GM18507 (cell line): ENCODE data around the gene ELAVL3.
"Not testable (repeated sequence)": the region's sequence is repeated elsewhere in the genome, so short reads cannot be mapped to it uniquely, and the experiment has no call there.

Source experiments
- DNase-seq: peaks from one replicate; pipeline ENCODE4 v3.0.0; 2011; ENCODE audit warnings: low read depth; ENCODE audit not compliant: insufficient read length; ENCODE audit errors: extremely low spot score
- FAIRE-seq: peaks from 2 replicates; lab custom pipeline; 2011; peaks lifted over from hg19 to GRCh38; lab: Jason Lieb, UNC

ELAVL3 gene

DNA sequence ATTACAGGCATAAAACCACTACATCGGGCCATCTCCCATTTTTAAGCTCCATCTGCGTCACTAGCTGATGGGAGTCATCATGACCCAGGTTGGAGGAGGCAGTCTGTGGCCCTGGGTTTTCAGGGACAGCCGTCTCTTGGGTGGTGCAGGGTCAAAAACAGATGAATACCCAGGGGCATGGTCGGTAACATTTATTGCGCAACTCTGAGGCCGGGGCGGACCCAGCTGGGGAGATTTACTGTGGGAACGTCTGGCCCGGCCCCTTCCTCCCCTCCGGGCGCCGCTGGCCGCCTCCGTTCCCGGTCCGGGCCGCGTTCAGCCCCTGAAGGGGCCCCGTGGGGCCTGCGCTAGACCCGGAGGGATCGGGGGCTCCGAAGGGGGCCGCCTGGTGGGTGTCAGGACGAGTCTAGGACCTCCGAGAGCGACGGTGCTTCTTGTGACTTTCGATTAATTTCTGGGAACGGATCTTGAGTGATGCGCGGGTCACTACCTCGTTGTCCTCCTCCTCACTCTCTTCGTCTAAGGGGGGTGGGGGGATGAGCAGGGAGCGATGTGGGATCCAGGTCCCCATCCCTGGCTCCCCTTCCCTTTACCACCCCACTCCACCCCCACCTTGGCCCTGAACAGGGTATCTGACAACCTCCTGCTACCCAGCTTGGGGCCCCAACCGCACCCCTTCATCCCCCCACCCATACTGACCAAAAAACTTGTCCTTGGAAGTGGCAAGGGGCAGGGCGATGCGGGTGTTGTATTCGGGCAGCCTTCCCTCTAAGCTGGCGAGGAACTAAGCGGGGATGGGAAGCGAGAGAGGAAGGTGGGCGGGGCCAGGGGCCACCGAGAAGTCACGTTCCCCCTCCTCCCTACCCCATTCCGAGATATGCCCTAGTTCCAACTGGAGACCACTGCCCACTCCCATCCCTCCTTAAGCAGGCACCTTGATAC is 60.1 kb downstream of the ELAVL3 start:
- DNase-seq (no peak), FAIRE-seq (no peak)

DNA sequence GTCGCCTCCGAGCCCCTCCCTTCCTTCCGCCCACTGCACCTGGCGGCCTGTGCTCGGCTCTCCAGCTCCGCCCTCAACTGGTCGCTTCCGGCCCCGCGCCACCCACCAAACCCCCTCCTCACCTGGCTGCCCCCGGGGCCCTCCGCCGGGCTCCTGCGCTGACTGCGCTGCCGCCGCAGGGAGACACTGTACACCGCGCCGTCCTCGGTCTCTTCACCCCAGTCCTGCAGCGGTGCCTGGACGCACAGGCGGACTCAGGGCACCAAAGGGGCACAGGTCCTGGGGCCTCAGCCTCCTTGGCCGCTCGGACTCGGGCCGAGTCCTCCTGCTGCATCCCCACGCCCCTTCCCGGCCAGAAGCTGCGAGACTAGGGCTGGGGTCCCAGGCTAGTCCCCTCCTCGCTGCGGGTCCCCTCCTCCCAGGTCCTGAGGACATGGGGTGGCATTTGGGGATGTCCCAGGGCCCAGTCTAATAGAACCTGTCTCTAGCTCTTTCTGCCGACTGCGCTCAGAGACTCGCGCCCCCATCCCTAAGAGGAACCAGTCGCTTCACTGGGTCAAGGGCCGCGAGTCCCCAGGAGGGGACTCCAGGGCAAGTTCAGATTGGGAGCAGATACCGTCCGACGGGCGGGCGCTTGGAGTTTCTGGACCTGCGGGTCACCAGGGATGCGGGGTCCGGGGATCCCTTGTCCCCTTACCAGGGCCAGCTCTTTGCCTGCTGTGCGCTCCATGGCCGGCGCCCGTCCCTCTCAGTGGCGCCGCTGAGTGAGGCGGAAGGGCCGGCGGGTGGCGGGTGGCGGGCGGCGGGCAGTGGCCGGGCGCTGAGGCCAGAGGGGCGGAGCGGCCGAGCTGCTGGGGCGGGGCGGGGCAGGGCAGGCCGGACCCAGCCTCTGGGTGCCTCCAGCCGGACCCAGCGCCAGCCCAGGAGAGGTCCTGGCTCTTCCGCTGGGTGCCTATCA is 62.0 kb downstream of the ELAVL3 start, which contains the start of gene RGL3:
TSS of gene RGL3 (minus strand) at position 766 of the 958 bp plus-strand sequence. CDS start at position 730, 36 bp downstream.
- DNase-seq: no peak
- FAIRE-seq: no peak

DNA sequence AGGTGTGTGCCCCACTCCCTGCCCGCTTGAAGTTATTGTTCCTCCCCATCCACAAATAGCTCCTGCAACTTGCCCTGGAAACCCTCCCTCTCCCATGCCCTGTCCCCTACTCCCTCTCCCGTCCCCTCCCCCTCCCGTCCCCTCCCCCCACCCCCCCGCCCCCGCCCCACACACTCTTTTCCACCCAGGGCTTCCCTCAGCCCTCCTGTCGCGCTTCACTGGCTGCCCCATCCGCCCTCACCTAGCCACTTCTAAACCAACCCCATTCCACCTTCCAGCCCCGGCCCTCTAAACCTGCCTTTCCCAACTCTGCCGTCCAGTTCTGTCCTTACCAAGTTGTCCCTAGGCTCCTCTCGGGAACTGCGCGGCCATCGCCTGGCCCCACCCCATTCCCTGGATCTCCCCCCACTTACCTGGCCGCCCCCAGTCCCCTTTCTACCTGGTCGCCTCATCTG is 62.7 kb downstream of the ELAVL3 start:
- DNase-seq: no peak
- no peak for FAIRE-seq

DNA sequence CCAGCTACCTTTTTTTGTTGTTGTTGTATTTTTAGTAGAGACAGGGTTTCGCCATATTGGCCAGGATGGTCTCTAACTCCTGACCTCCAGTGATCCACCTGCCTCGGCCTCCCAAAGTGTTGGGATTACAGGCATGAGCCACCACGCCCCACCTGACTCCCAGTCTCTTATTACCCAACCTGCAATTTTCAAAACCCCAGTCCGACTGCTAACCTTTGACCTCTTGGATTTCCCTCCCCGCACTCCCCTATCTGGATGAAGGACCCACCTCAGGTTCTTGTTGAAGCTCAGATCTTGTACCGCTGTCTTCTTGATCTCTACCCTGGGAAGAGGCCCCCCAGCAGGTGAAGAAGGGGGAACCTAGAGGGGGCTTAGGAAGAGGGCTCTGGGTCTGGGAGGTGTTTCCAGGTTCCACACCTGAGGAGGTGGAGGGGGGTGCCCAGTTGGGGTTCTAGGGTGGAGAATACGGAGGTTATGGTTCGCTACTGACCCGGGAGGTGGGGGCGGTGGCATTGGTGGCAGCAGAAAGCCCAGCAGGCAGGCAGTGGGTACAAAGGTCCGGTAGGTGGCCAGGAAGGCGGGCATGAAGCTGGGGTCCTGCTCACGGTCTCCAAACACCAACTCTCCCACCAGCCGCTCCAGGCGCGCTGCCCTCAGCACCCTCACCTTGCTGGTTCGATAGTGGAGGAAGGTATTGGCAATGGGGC is 64.3 kb downstream of the ELAVL3 start:
- DNase-seq (no peak), FAIRE-seq (no peak)

DNA sequence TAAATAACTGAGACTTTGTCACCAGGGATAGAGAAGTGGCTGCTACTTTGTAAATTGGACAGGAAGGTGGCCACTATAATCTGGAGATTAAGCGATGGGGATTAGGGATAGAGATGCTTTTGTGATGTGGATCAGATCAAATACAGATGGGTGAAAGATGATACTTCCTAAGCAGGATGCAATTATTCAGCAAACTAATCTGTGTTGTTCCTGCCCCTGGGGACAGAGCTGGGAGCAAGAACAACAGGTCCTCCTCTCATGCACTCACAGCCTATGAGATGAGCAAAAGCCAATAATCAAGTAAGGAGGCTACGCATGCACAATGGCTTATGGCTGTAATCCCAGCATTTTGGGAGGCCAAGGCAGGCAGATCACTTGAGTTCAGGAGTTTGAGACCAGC is 66.3 kb downstream of the ELAVL3 start:
- FAIRE-seq: no peak
- DNase-seq: no peak

DNA sequence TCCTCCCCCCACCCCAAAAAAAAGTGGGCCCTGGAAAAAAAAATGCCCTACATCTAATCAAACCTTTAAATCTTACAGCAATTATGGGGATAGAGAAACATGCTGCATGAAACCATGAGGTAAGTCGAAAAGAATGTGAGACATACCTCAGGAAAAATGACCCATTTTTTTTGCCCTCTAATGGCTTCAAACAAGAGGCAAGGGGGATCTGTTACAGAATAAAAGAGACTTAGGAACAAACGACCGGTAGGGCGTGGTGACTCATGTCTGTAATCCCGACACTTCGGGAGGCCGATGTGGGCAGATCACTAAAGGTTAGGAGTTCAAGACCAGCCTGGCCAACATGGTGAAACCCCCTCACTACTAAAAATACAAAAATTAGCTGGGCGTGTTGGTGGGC is 70.2 kb downstream of the ELAVL3 start:
- DNase-seq (no peak), FAIRE-seq (no peak)

DNA sequence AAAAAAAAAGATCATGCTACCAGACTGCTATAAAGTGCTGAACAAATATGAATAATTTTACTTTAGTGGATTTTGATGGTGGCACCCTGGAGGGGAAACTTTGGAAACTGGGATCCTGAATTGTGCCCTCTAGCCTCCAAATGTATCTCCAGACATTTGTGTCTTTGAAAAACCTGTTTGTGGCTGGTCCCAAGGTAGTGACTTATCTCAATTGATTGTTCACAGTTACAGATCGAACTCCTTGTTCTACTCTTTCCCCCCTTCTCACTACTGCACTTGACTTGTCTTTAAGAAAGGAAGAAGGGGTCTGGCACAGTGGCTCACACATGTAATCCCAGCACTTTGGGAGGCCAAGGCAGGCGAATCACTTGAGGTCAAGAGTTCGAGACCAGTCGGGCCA is 72.3 kb downstream of the ELAVL3 start:
- DNase-seq (no peak), FAIRE-seq (no peak)

DNA sequence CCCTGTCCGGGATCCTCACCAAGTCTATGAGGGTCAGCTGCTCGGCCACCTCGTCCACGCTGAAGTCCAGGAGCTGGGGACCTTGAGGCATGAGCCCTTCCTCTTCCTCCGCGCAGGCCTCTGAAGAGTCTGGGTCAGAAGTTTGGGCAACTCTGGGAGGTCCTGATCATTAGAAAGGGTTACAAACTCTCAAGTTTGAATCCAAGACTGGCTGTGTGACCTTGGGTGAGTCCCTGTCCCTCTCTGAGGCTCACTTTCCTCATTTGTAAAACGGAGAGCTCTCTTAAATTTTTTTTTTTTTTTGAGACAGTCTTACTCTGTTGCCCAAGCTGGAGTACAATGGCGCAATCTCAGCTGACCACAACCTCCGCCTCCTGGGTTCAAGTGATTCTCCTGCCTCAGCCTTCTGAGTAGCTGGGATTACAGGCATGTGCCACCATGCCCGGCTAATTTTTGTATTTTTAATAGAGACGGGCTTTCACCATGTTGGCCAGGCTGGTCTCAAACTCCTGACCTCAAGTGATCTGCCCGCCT is 74.1 kb downstream of the ELAVL3 start:
- FAIRE-seq, DNase-seq: not testable (repeated sequence)

DNA sequence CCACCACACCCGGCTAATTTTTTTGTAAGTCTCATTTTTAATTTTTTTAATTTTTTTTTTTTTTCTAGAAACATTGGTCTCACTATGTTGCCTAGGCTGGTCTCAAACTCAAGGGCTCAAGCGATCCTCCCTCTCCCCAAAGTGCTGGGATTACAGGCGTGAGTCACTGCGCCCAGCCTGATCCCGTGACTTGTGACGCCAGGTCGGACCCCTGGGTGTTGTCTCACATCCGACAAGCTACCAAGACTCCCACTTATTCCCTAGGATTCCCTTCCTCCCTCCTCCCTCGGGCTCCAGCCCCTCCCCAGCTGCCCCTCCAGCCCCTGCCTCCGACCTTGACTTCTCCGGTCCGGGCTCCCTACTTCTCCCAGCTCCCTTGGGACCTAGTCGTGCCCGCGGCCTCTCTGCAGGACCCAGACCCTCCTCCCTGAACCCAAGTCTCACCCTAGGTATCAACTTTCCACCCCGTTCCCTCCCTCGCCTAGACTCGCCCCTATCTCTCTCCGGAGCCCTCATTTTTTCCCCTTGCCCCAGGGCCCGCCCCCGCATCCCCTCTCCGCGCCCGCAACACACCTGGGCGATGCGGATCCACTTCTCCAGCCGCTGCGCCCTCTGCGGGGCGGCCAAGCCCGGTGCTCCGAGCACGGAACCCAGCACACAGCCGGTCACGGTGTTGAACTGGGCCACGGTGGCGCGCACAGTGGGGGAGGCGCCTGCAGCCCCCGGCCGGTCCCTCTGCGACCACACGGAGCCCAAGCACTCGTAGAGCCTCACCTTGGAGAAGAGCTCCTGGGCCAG is 74.8 kb downstream of the ELAVL3 start:
- no peak for DNase-seq

DNA sequence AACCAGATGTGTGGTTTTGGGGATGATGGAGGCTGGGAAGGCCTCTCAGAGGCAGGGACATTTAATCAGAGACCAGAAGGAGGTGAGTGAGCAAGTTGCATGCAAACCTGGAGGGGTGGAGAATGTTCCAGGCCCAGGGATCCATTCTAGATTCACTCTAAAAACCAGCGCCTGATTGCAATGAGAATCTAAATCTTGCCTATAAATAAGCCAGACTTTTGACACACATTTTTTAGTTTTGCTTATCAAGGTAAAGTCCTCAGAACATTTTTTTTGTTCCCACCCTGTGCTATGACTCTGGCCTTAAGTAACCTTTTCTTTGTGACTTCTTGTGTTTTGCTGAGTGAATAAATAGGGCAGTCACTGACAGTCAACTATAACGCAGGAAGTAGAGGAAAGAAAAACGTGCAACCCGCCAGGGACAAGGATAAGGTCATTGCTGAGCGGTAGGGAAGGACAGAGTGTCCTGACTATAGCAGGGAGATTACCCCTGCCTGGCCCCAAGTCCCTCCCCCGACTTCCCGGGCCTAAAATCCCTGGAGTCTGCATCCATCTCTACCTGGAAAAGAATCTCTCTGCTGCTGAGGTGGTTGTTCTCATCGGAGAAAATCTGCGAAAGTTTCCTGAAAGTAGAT is 76.1 kb downstream of the ELAVL3 start:
- no peak for FAIRE-seq

More for the DNA sequence above, 74.8 kb downstream of the ELAVL3 start:
- FAIRE-seq: no peak

DNA sequence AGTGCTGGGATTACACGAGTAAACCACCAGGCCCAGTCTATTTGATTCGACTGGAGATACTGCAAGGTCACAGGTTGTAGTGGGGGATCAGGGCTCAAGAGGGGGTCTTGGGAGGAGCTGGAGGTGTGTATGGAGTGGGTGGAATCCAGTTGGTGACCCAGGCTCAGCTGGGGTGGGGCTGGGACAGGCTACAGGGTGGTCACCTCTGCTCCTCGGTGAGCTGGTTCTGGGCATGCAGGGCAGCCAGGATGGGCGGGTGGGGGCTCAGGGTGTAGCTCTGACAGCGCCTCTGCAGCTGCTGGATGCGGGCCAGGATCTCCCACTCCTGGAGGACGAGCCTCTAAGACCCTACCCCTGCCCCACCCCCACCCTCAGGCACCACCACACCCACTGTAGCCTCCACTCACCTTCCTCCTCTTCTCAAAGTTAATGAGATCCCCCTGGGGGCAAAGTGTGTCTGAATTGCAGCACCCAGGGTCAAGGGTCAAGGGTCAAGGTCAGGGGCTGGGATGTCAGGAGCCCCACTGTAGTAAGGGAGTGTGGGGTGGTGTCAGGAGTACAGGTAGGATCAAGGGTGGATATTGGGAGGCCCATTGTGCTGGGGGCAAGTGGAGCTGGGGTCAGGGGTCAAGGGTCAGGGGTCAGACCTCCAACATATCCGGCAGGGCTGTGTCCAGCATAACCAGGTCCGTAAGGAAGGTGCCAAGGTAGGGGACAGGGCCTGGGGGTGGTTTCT is 78.9 kb downstream of the ELAVL3 start:
- FAIRE-seq (no peak), DNase-seq (no peak)

More for the DNA sequence above, 76.1 kb downstream of the ELAVL3 start:
- DNase-seq: no peak
